Breast epithelium (tissue), 3 donors: ENCODE results near the gene KRT74.

Experiments
- POLR2A ChIP-seq: fragments of 450-650 bp; IDR thresholded peaks from one replicate; pipeline ENCODE4 v1.6.1; 2016; ENCODE audit warnings: antibody characterized with exemption, mild to moderate bottlenecking, moderate library complexity
- POLR2AphosphoS5 ChIP-seq, 3 donors: sonication (generic); formaldehyde crosslinking; IDR thresholded peaks; one replicate each; pipeline ENCODE4 v1.6.1; 2017; ENCODE audit warnings: antibody characterized with exemption in 3 of 3
- TF ChIP-seq, protein P1 (sequence below), 3 donors: fragments of 450-650 bp; IDR thresholded peaks; one replicate each; pipeline ENCODE4 v1.5.1; 2016 to 2017; ENCODE audit warnings: antibody characterized with exemption in 3 of 3, mild to moderate bottlenecking in 3 of 3, moderate library complexity in 3 of 3

DNA sequence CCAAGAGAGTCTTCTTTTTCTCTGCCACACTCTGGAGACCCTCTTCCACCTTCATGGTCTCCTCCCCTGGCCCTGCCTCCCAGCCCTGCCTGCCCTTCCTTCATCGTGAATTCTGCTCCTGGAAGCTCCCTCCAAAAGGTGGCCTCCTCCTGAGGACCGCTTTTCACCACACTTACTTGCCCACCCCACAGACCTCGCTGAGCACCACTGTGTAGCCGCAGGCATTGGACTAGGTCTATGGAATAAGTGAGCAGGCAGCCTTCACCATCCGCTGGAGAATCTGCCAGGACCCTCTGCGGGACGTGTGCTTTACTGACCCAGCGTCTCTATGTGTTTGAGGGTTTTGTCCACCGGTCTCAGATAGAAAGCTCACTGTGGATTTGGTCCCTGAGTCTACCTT is 43.8 kb downstream of the KRT74 start:
- TF ChIP-seq POLR2A (no peak), POLR2AphosphoS5 (IDR thresholded peaks at IDR 0.05) (no peak)
- TF ChIP-seq, protein P1, sequence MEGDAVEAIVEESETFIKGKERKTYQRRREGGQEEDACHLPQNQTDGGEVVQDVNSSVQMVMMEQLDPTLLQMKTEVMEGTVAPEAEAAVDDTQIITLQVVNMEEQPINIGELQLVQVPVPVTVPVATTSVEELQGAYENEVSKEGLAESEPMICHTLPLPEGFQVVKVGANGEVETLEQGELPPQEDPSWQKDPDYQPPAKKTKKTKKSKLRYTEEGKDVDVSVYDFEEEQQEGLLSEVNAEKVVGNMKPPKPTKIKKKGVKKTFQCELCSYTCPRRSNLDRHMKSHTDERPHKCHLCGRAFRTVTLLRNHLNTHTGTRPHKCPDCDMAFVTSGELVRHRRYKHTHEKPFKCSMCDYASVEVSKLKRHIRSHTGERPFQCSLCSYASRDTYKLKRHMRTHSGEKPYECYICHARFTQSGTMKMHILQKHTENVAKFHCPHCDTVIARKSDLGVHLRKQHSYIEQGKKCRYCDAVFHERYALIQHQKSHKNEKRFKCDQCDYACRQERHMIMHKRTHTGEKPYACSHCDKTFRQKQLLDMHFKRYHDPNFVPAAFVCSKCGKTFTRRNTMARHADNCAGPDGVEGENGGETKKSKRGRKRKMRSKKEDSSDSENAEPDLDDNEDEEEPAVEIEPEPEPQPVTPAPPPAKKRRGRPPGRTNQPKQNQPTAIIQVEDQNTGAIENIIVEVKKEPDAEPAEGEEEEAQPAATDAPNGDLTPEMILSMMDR (IDR thresholded peaks at IDR 0.05), result no peak
